ENCODE measurements around the gene DTD1.

The DTD1 gene, protein sequence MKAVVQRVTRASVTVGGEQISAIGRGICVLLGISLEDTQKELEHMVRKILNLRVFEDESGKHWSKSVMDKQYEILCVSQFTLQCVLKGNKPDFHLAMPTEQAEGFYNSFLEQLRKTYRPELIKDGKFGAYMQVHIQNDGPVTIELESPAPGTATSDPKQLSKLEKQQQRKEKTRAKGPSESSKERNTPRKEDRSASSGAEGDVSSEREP

DNA sequence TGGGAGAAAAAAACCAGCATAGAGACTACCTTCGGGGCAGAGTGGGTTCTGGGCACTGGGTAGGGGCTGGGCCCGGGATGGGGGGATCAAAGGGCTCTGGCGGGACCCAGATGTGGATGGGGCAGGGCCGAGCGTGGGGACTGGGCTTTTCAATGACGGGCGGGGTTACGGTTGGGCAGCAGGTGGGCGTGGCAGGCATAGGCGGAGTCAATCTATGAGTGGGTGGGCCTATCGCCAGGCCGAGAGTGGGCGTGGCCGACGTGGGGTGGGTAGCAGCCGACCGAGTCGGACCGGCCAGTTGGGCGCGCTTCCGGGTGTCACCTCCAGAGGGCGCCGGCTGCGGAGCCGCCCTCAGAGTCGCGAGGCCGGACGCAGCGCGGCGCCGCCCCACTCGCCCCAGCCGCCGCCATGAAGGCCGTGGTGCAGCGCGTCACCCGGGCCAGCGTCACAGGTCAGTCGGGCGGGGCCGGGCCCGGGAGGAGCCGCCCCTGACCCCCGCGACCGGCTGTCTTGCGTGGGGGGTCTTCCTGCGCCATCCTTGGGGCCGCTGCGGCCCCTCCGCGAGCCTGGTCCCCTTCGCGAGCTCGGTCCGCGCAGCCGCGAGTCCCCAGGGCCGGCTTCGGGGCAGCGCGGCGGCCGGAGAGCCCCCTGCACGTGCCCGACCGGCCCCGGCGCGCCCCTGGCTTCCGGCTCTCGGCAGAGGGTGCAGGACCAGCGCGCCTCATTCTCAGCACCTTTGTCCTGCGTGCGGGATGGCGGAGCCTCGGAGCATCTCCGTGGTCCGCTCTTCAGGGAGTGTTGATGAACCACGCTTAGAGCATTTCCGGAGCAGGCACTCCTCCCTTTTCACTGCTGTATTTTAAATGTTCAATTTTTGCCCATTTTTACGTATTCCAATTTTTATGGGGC, at the start of gene DTD1:
TSS of gene DTD1 (plus strand) at position 390 of the 909 bp plus-strand sequence. CDS start at position 409, 19 bp downstream.
- peak; percentile 94 for DNase-seq (ENCODE audit: low spot score)

DNA sequence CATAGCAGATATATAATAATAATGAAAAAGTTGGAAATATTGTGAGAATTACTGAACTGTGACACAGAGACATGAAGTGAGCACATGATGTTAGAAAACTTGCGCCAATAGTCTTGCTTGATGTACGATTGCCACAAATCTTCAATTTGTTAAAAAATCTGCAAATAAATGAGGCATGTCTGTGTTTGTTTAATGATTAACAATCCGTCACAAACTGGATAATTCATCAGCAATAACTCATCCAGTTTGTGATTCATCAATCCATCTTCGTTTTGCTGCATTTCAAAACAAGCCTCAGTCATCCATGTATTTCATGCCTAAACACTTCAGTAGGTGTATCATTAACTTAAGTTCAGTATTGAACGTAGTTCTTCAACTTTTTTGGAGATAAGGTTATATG, 46.1 kb upstream of the DTD1 start:
- in situ Hi-C loops (cut with MboI; ENCODE audit: low pct_unique_long_range_greater_than_20kb, low sequenced_read_pairs, unreplicated experiment) = no loop called here

More for the DNA sequence above, at the start of gene DTD1:
- TF ChIP-seq, protein P1, sequence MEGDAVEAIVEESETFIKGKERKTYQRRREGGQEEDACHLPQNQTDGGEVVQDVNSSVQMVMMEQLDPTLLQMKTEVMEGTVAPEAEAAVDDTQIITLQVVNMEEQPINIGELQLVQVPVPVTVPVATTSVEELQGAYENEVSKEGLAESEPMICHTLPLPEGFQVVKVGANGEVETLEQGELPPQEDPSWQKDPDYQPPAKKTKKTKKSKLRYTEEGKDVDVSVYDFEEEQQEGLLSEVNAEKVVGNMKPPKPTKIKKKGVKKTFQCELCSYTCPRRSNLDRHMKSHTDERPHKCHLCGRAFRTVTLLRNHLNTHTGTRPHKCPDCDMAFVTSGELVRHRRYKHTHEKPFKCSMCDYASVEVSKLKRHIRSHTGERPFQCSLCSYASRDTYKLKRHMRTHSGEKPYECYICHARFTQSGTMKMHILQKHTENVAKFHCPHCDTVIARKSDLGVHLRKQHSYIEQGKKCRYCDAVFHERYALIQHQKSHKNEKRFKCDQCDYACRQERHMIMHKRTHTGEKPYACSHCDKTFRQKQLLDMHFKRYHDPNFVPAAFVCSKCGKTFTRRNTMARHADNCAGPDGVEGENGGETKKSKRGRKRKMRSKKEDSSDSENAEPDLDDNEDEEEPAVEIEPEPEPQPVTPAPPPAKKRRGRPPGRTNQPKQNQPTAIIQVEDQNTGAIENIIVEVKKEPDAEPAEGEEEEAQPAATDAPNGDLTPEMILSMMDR (IDR thresholded peaks at IDR 0.05; ENCODE audit: extremely low read depth, insufficient read depth, missing control alignments) = peak; percentile 78
- in situ Hi-C loops (cut with MboI; ENCODE audit: low pct_unique_long_range_greater_than_20kb, low sequenced_read_pairs, unreplicated experiment) = no loop called here

DNA sequence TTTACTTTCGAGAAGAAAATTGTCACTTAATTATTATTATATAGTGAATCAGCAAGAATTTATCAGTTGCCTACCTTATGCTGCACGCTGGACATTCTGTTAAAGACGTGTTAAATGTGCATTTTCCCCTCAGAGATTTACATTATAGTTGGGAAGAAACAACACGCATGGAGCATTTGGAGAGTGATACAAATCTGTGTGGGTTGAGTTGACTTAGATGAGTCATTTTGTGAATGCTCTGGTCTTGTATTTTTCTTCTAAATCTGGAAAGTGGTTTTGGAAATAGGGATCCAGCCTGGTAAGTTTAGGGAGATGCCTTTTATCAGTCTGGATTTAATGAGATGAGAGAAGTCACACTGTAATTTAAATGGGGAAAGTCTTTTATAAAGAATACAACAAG, 44.6 kb upstream of the DTD1 start:
- TF ChIP-seq, protein P1 (IDR thresholded peaks at IDR 0.05; ENCODE audit: extremely low read depth, insufficient read depth, missing control alignments) = no peak
- no peak for DNase-seq (ENCODE audit: low spot score)
- in situ Hi-C loops (cut with MboI; ENCODE audit: low pct_unique_long_range_greater_than_20kb, low sequenced_read_pairs, unreplicated experiment) = no loop called here

More for the DNA sequence above, 46.1 kb upstream of the DTD1 start:
- DNase-seq (ENCODE audit: low spot score) = no peak
- TF ChIP-seq, protein P1 (IDR thresholded peaks at IDR 0.05; ENCODE audit: extremely low read depth, insufficient read depth, missing control alignments) = no peak

DNA sequence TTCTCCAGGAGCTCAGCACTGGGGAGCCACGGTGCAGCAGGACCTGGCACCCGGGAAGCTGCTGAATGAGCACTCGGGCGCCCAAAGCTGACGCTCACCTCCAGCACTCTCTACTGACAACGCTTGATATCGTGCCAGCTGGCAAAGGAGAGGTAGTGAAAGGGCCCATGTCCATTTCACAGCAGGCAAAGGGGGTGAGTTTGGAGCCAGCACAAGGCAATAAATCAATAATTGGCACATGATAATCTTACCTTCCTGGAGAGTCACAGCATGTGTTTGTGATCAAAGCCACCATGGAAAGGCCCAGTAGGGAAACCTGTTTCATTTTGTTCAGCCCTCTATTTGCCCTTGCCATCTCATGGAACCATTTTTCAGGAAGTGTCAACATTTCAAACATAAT, 43.9 kb upstream of the DTD1 start:
- in situ Hi-C loops (cut with MboI; ENCODE audit: low pct_unique_long_range_greater_than_20kb, low sequenced_read_pairs, unreplicated experiment) = no loop called here
- no peak for DNase-seq (ENCODE audit: low spot score)
- TF ChIP-seq, protein P1 (IDR thresholded peaks at IDR 0.05; ENCODE audit: extremely low read depth, insufficient read depth, missing control alignments) = no peak

DNA sequence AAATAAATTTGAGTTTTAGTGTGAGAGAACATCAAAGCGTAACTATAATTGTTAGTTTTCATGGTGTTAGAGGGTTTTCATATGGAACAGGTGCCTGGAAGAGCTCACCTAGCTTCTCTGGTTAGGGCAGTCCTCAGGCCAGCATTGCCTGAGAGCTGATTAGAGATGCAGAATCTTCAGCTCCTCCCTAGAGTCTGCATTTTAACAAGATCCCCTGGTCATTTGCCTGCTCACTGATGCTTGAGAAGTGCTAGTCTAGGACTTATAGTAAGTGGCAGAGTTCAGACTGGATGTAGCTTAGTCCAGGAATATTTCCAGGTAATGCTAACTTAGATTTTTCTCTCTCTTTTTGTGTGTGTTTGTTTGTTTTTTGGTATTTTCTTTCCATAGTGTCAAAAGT, 42.3 kb upstream of the DTD1 start:
- TF ChIP-seq, protein P1 (IDR thresholded peaks at IDR 0.05; ENCODE audit: extremely low read depth, insufficient read depth, missing control alignments) = no peak
- no peak for DNase-seq (ENCODE audit: low spot score)
- in situ Hi-C loops (cut with MboI; ENCODE audit: low pct_unique_long_range_greater_than_20kb, low sequenced_read_pairs, unreplicated experiment) = no loop called here

DNA sequence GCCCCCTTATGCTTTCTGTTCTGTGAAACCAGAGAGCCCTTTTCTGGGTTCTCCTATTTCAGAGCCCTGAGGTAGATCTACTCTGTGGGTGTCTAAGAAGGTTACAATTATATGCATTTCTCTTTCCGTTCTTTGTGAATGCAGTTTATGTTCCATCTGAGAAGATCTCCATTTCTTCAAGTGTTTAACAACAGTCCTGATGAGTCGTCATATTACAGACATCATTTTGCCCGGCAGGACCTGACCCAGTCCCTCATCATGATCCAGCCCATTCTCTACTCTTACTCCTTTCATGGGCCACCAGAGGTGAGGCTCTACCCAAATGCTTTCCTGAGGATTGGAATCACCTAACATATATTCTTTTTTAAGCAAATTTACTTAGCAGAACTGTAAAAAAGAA, 39.4 kb upstream of the DTD1 start:
- DNase-seq (ENCODE audit: low spot score) = no peak
- TF ChIP-seq, protein P1 (IDR thresholded peaks at IDR 0.05; ENCODE audit: extremely low read depth, insufficient read depth, missing control alignments) = no peak

More for the DNA sequence above, 39.4 kb upstream of the DTD1 start:
- in situ Hi-C loops (cut with MboI; ENCODE audit: low pct_unique_long_range_greater_than_20kb, low sequenced_read_pairs, unreplicated experiment) = no loop called here
